Activated naive CD4-positive, alpha-beta T cell treated with Interleukin-2 at 50 U/mL for 16 hours (primary cell): Measurements from ENCODE around the gene IL11RA.
A peak's percentile ranks its signal among the peaks of the same experiment; 100 is the strongest.
"Not testable (repeated sequence)": the region's sequence is repeated elsewhere in the genome, so short reads cannot be mapped to it uniquely, and the experiment has no call there.

Experiments used
- DNase-seq: peaks from one replicate; pipeline ENCODE4 v3.0.0-alpha.2; 2020

IL11RA gene

GRCh38 chr9:34630402-34631154 lies 21.4 kb upstream of the IL11RA start:
- no peak for DNase-seq

- DNase-seq = no peak
These were observed 18.8 kb upstream of the IL11RA start for GRCh38 chr9:34633166-34633565.

- peak; percentile 74 for DNase-seq
These were observed 18.0 kb upstream of the IL11RA start for GRCh38 chr9:34633851-34634550.

GRCh38 chr9:34634551-34635248 lies 17.3 kb upstream of the IL11RA start:
- DNase-seq = no peak

- DNase-seq = no peak
These were observed 16.4 kb upstream of the IL11RA start for GRCh38 chr9:34635556-34635955.

GRCh38 chr9:34636791-34637355 lies 15.1 kb upstream of the IL11RA start:
- DNase-seq = peak; percentile 49

- peak; percentile 93 for DNase-seq
These were observed 14.4 kb upstream of the IL11RA start, which contains the start of gene SIGMAR1 for GRCh38 chr9:34637356-34638137. Gene SIGMAR1 (minus strand): TSS chr9:34637787. CDS start chr9:34637697, 90 bp downstream.

GRCh38 chr9:34638138-34638445 lies 13.9 kb upstream of the IL11RA start:
- DNase-seq = no peak

GRCh38 chr9:34639322-34639721 lies 12.7 kb upstream of the IL11RA start:
- not testable (repeated sequence) for DNase-seq

- no peak for DNase-seq
These were observed 9.3 kb upstream of the IL11RA start for GRCh38 chr9:34642679-34643078.

GRCh38 chr9:34644766-34645314 lies 7.1 kb upstream of the IL11RA start:
- no peak for DNase-seq

GRCh38 chr9:34646211-34647083 lies 5.5 kb upstream of the IL11RA start, which contains the start of gene GALT:
Gene GALT (plus strand): TSS chr9:34646675. CDS start chr9:34646705, 30 bp downstream.
- peak; percentile 97 for DNase-seq

GRCh38 chr9:34647084-34647403 lies 4.9 kb upstream of the IL11RA start:
- no peak for DNase-seq

GRCh38 chr9:34647651-34648050 lies 4.3 kb upstream of the IL11RA start:
- DNase-seq = no peak

GRCh38 chr9:34648673-34649072 lies 3.3 kb upstream of the IL11RA start:
- no peak for DNase-seq

GRCh38 chr9:34650816-34651215 lies 1.2 kb upstream of the IL11RA start:
- no peak for DNase-seq

- DNase-seq = no peak
These were observed 664 bp upstream of the IL11RA start for GRCh38 chr9:34651321-34651720.

- no peak for DNase-seq
These were observed 616 bp downstream of the IL11RA start for GRCh38 chr9:34652602-34653000.

- no peak for DNase-seq
These were observed 1.4 kb downstream of the IL11RA start for GRCh38 chr9:34653151-34654072.
